ENCODE data around the gene ARPC5.

Gene ARPC5

DNA sequence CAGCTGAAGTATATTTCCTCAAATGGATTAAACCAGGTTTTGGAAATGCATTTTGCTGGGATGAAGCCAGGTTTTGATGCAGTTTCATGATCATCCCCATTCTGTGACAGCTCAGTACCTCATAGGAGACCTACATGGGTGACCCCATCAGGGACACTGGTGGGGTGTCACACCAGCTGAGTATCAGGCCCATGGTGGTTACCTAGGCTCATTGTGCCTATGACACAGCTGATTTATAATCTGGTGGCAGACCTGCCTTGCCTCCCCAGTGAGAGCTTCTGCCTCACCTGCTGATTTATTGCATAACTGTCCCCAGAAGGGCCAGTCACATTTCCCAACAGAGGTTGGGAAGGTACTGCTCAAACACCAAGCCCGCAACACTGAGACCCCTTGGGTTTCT lies 49.1 kb downstream of the ARPC5 start:
- H3K9me3 ChIP-seq, result no peaks in the 10 kb centered on the region
- intact Hi-C loops (cut with DNase I; ENCODE audit: low total_unique reads), result no loop called here
- H3K27ac ChIP-seq, result no peak overlapping the region
- no peak overlapping the region for H3K4me3 ChIP-seq
- no peaks in the 10 kb centered on the region for H3K36me3 ChIP-seq
- TF ChIP-seq, protein P1, sequence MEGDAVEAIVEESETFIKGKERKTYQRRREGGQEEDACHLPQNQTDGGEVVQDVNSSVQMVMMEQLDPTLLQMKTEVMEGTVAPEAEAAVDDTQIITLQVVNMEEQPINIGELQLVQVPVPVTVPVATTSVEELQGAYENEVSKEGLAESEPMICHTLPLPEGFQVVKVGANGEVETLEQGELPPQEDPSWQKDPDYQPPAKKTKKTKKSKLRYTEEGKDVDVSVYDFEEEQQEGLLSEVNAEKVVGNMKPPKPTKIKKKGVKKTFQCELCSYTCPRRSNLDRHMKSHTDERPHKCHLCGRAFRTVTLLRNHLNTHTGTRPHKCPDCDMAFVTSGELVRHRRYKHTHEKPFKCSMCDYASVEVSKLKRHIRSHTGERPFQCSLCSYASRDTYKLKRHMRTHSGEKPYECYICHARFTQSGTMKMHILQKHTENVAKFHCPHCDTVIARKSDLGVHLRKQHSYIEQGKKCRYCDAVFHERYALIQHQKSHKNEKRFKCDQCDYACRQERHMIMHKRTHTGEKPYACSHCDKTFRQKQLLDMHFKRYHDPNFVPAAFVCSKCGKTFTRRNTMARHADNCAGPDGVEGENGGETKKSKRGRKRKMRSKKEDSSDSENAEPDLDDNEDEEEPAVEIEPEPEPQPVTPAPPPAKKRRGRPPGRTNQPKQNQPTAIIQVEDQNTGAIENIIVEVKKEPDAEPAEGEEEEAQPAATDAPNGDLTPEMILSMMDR (IDR thresholded peaks at IDR 0.05), result no peak
- no peak for DNase-seq
- peaks cover 0 to 16% (median 8%) of the 10 kb centered on the region in 4 donors for H3K4me1 ChIP-seq
- H3K27me3 ChIP-seq, result no peaks in the 10 kb centered on the region

DNA sequence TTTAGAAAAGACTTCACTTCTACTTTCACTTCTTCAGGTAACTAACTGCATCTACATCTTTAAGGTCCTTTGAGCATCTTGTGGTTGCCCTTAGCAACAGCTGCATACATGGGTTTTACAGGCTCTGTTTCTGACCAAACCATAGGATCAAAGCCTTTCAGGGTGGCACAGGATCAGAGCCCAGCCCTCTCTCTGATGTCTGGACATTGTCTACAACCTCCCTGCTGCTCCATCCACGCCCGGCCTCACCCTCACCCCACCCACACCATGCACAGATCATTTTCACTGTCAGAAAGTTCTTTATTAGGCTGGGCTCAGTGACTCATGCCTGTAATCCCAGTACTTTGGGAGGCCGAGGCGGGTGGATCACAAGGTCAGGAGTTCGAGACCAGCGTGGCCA lies 50.5 kb downstream of the ARPC5 start:
- H3K4me3 ChIP-seq, result no peak overlapping the region
- H3K36me3 ChIP-seq, result no peaks in the 10 kb centered on the region
- no peaks in the 10 kb centered on the region for H3K27me3 ChIP-seq
- DNase-seq, result no peak
- intact Hi-C loops (cut with DNase I; ENCODE audit: low total_unique reads), result no loop called here
- peaks cover 0 to 30% (median 9%) of the 10 kb centered on the region in 4 donors for H3K4me1 ChIP-seq
- no peaks in the 10 kb centered on the region for H3K9me3 ChIP-seq
- TF ChIP-seq, protein P1 (IDR thresholded peaks at IDR 0.05), result no peak
- no peak overlapping the region for H3K27ac ChIP-seq

DNA sequence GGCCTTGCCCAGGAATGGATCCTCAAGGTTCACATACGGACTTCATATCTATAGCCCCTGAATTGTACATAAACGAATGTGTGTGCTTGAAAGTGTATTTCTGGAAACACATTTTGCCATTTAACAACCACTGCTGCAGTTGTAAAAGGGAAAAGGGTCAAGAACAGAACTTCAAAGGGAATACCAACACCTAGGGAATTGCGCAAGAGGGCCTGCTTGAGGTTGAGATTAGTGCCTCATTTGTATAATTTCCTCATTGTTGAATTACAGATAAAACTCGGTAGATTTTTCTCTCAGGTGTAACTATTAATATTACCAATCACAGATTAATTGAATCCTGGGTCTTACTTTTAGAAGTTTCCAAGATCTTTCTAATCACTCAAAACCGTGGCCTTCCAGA lies 51.4 kb downstream of the ARPC5 start:
- Histone ChIP-seq H3K9me3 (no peaks in the 10 kb centered on the region), H3K36me3 (no peaks in the 10 kb centered on the region), H3K27ac (no peak overlapping the region), H3K4me3 (no peak overlapping the region), H3K4me1 (peaks cover 0 to 39% (median 9%) of the 10 kb centered on the region in 4 donors), H3K27me3 (no peaks in the 10 kb centered on the region)
- intact Hi-C loops (cut with DNase I; ENCODE audit: low total_unique reads), result no loop called here
- DNase-seq, result no peak
- TF ChIP-seq, protein P1 (IDR thresholded peaks at IDR 0.05), result no peak

DNA sequence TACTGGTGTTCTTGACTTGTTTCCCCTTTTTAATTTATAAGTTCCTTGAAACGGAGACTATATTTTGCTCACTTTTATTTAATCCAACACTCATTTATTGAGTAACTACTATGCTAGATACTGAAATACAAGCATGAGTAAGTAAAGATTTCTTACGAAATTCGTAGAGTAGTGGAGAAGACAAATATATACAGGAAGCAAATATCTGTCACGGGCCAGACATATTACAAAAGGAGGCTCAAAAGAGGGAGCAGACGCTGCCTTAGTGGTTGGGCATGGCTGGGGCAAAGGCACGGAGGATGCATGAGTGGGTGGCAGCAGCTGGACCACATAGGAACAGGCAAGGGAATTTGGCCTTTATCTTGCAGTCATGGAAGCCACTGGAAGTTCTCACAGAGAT lies 52.1 kb downstream of the ARPC5 start:
- Histone ChIP-seq H3K4me1 (peaks cover 0 to 46% (median 14%) of the 10 kb centered on the region in 4 donors), H3K9me3 (no peaks in the 10 kb centered on the region), H3K36me3 (no peaks in the 10 kb centered on the region), H3K4me3 (no peak overlapping the region), H3K27ac (peak overlapping the region in 1 of 2 donors; percentile 75), H3K27me3 (no peaks in the 10 kb centered on the region)
- DNase-seq, result no peak
- intact Hi-C loops (cut with DNase I; ENCODE audit: low total_unique reads), result no loop called here
- TF ChIP-seq, protein P1 (IDR thresholded peaks at IDR 0.05), result no peak

DNA sequence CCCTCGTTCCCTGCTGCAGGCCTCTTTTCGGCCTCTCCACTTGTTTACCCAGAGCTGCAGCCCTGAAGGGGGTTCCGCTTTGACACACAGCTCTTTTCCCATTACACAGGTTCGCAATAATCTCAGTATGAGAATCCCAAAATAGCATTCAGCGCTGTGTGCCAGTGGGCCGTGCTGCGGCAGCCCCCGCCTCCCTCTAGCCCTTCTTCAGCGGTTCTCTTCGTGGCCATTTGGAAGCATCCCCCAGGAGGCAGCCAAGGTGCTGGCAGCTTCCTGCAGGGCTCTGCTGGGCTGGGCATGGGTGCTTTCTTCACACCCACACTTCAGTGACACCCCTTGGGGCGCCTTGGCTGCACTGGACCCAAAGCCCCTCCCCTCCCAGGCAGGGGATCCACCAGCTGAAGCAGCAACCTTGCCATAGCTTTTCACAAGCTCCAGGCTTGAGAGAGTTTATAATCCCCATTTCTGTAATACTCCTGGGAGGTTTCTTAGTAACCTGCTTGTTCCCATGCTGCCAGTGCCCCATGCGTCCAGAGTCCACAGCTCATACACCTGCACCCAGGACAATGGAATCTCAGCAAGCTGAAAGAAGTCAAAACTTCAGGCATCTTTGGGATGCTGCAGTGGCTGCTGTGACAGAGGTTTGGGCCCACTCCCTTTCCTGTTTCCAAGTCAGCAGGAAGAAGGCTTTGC lies 53.4 kb downstream of the ARPC5 start:
- TF ChIP-seq, protein P1 (IDR thresholded peaks at IDR 0.05), result no peak
- H3K36me3 ChIP-seq, result no peaks in the 10 kb centered on the region
- DNase-seq, result peak in 1 of 2 donors; percentile 79
- no peaks in the 10 kb centered on the region for H3K9me3 ChIP-seq
- peak overlapping the region; percentile 62 to 75 for H3K27ac ChIP-seq
- H3K4me1 ChIP-seq, result peaks cover 0 to 59% (median 24%) of the 10 kb centered on the region in 4 donors
- intact Hi-C loops (cut with DNase I; ENCODE audit: low total_unique reads), result no loop called here
- H3K4me3 ChIP-seq, result peak overlapping the region in 1 of 2 donors; percentile 25
- no peaks in the 10 kb centered on the region for H3K27me3 ChIP-seq

Measured in tibial artery (tissue), 4 donors.